Activated T-cell treated with anti-CD3 and anti-CD28 coated beads, Interleukin-2, amount 50 U/mL, for 24 hours (primary cell): ENCODE results near the gene SDR9C7.
"Not testable (repeated sequence)": the region's sequence is repeated elsewhere in the genome, so short reads cannot be mapped to it uniquely, and the experiment has no call there.

ENCODE experiments used
- DNase-seq: peaks from one replicate; pipeline ENCODE4 v3.0.0-alpha.2; 2020
- H3K27ac Mint-ChIP-seq: 2 replicates; pipeline ENCODE4 v1.8.0; 2020; ENCODE audit warnings: mild to moderate bottlenecking, mixed read lengths
- H3K27me3 Mint-ChIP-seq: 2 replicates; pipeline ENCODE4 v1.8.0; 2020; ENCODE audit warnings: mixed read lengths
- H3K36me3 Mint-ChIP-seq: 2 replicates; pipeline ENCODE4 v1.8.0; 2020; ENCODE audit warnings: low read depth, mixed read lengths
- H3K4me1 Mint-ChIP-seq: 2 replicates; pipeline ENCODE4 v1.8.0; 2020; ENCODE audit warnings: low read depth, mixed read lengths
- H3K4me3 Mint-ChIP-seq: 2 replicates; pipeline ENCODE4 v1.8.0; 2020; ENCODE audit warnings: mild to moderate bottlenecking, moderate library complexity, mixed read lengths
- H3K9me3 Mint-ChIP-seq: 2 replicates; pipeline ENCODE4 v1.8.0; 2020; ENCODE audit warnings: mixed read lengths

SDR9C7 gene

DNA sequence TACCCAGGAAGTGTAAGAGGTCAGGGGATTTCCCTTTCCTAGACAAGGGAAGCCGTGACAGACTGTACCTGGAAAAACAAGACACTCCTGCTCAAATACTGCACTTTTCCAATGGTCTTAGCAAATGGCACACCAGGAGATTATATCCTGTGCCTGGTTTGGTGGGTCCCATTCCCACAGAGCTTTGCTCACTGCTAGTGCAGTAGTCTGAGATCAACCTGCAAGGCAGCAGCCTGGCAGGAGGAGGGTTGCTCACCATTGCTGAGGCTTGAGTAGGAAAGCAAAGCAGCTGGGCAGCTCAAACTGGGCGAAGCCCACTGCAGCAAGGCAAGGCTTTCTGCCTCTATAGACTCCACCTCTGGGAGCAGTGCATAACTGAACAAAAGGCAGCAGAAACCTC lies 24.2 kb upstream of the SDR9C7 start:
- Mint-ChIP-seq H3K36me3 (no peaks in the 10 kb centered on the region), H3K4me3 (no peak overlapping the region), H3K4me1 (no peaks in the 10 kb centered on the region), H3K9me3 (no peaks in the 10 kb centered on the region), H3K27me3 (peaks cover 2% of the 10 kb centered on the region), H3K27ac (no peak overlapping the region)
- DNase-seq = no peak

DNA sequence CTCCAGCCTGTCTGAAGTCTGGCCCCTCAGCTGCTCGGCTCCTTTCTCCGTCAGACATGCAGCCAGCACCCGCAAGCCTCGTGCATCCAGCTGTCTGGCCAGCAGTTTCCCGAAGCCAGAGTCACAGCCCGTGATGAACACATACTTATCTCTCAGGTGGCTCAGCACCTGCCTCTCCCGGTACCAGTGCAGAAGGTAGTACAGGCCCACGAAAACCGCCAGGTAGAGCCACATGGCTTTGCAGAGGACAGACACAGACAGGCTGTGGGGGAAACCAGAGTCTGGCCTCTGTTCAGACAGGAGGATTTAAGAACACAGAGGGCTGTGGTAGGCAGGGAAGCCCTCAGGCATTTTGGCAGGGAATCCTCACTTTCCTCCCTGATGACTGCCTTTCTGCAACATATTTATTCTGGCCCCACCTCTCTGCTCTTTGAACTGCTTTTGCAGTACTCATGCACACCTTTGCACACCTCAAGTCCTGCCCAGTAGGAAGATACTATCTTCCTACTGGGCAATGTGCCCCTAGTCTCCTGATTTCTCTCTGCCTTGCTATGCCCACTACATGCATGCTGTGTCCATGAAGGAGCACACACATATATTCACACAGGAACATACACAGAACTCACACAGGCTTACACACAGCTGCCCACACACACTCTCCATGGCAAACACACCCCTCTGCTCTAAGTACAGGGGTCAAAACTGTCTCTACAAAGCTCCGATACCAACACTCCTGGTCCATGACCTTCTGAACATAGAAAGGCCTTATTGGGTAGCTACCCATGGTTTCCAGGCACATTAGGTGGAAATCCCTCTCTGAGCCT lies 23.2 kb upstream of the SDR9C7 start, which contains the start of gene RDH16:
Gene RDH16 (minus strand): TSS at position 380 of the 824 bp plus-strand sequence. CDS start 146 bp downstream, at position 234.
- no peak within 1 kb of the TSS for H3K4me3 Mint-ChIP-seq
- H3K36me3 Mint-ChIP-seq = no peaks in the 10 kb centered on the region
- H3K27me3 Mint-ChIP-seq = peaks cover 2% of the 10 kb centered on the region
- H3K9me3 Mint-ChIP-seq = no peaks in the 10 kb centered on the region
- DNase-seq = no peak
- no peaks in the 10 kb centered on the region for H3K4me1 Mint-ChIP-seq
- H3K27ac Mint-ChIP-seq = no peak within 1 kb of the TSS

- Mint-ChIP-seq H3K36me3 (no peaks in the 10 kb centered on the region), H3K4me3 (no peak overlapping the region), H3K9me3 (no peaks in the 10 kb centered on the region), H3K4me1 (no peaks in the 10 kb centered on the region), H3K27me3 (no peaks in the 10 kb centered on the region), H3K27ac (no peak overlapping the region)
- DNase-seq = no peak
Measured at GRCh38 chr12:56955631-56956256, 21.5 kb upstream of the SDR9C7 start.

GRCh38 chr12:56954958-56955355 lies 20.7 kb upstream of the SDR9C7 start:
- no peak for DNase-seq
- no peaks in the 10 kb centered on the region for H3K9me3 Mint-ChIP-seq
- no peak overlapping the region for H3K27ac Mint-ChIP-seq
- no peaks in the 10 kb centered on the region for H3K4me1 Mint-ChIP-seq
- H3K4me3 Mint-ChIP-seq = no peak overlapping the region
- no peaks in the 10 kb centered on the region for H3K36me3 Mint-ChIP-seq
- H3K27me3 Mint-ChIP-seq = no peaks in the 10 kb centered on the region

- H3K9me3 Mint-ChIP-seq = no peaks in the 10 kb centered on the region
- no peak overlapping the region for H3K4me3 Mint-ChIP-seq
- no peak for DNase-seq
- H3K27ac Mint-ChIP-seq = no peak overlapping the region
- H3K4me1 Mint-ChIP-seq = no peaks in the 10 kb centered on the region
- no peaks in the 10 kb centered on the region for H3K36me3 Mint-ChIP-seq
- H3K27me3 Mint-ChIP-seq = no peaks in the 10 kb centered on the region
Measured at GRCh38 chr12:56954057-56954957, 20.1 kb upstream of the SDR9C7 start.

- Mint-ChIP-seq H3K9me3 (no peaks in the 10 kb centered on the region), H3K4me3 (no peak overlapping the region), H3K27ac (no peak overlapping the region), H3K4me1 (no peaks in the 10 kb centered on the region), H3K27me3 (no peaks in the 10 kb centered on the region), H3K36me3 (no peaks in the 10 kb centered on the region)
- DNase-seq = no peak
Measured at GRCh38 chr12:56953314-56953713, 19.1 kb upstream of the SDR9C7 start.

- no peak overlapping the region for H3K27ac Mint-ChIP-seq
- no peak for DNase-seq
- H3K4me1 Mint-ChIP-seq = no peaks in the 10 kb centered on the region
- H3K4me3 Mint-ChIP-seq = no peak overlapping the region
- no peaks in the 10 kb centered on the region for H3K36me3 Mint-ChIP-seq
- no peaks in the 10 kb centered on the region for H3K27me3 Mint-ChIP-seq
- no peaks in the 10 kb centered on the region for H3K9me3 Mint-ChIP-seq
Measured at GRCh38 chr12:56951582-56952339, 17.6 kb upstream of the SDR9C7 start.

DNA sequence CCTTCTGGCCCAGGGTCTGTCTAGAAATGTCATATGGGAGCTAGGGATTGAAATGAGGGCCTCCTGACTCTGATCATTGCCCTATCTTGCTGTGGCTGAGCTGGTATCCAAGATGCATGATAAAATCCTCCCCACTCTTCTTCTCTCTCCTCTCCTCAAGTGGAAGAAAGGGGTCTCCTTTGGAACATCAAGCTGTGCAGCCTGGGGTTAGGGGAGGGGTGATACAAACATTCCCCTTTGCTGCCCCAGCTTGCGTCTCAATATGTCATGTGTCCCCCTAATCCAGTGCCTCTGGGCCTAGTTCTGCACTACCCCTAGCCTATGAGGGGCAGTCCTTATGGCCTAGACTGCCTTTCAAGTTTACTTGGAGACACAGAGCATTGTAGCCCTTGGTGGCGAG lies 14.7 kb upstream of the SDR9C7 start:
- Mint-ChIP-seq H3K27ac (no peak overlapping the region), H3K9me3 (no peaks in the 10 kb centered on the region), H3K36me3 (no peaks in the 10 kb centered on the region), H3K4me1 (no peaks in the 10 kb centered on the region), H3K4me3 (no peak overlapping the region), H3K27me3 (no peaks in the 10 kb centered on the region)
- no peak for DNase-seq

GRCh38 chr12:56948457-56948777 lies 14.2 kb upstream of the SDR9C7 start:
- DNase-seq = no peak
- H3K9me3 Mint-ChIP-seq = no peaks in the 10 kb centered on the region
- no peaks in the 10 kb centered on the region for H3K36me3 Mint-ChIP-seq
- no peaks in the 10 kb centered on the region for H3K4me1 Mint-ChIP-seq
- no peak overlapping the region for H3K27ac Mint-ChIP-seq
- H3K27me3 Mint-ChIP-seq = no peaks in the 10 kb centered on the region
- H3K4me3 Mint-ChIP-seq = no peak overlapping the region

GRCh38 chr12:56947633-56948456 lies 13.6 kb upstream of the SDR9C7 start:
- Mint-ChIP-seq H3K27me3 (no peaks in the 10 kb centered on the region), H3K4me1 (no peaks in the 10 kb centered on the region), H3K27ac (no peak overlapping the region), H3K4me3 (no peak overlapping the region), H3K9me3 (no peaks in the 10 kb centered on the region), H3K36me3 (no peaks in the 10 kb centered on the region)
- DNase-seq = no peak

- Mint-ChIP-seq H3K9me3 (no peaks in the 10 kb centered on the region), H3K27me3 (peaks cover 3% of the 10 kb centered on the region), H3K4me3 (no peak overlapping the region), H3K4me1 (no peaks in the 10 kb centered on the region), H3K36me3 (no peaks in the 10 kb centered on the region), H3K27ac (no peak overlapping the region)
- DNase-seq = no peak
Measured at GRCh38 chr12:56943878-56944277, 9.7 kb upstream of the SDR9C7 start.

GRCh38 chr12:56943374-56943773 lies 9.2 kb upstream of the SDR9C7 start:
- not testable (repeated sequence) for H3K4me1 Mint-ChIP-seq, DNase-seq, H3K27me3 Mint-ChIP-seq, H3K36me3 Mint-ChIP-seq, H3K4me3 Mint-ChIP-seq, H3K9me3 Mint-ChIP-seq, H3K27ac Mint-ChIP-seq

GRCh38 chr12:56941299-56942017 lies 7.2 kb upstream of the SDR9C7 start:
- DNase-seq = no peak
- H3K4me3 Mint-ChIP-seq = no peak overlapping the region
- H3K9me3 Mint-ChIP-seq = no peaks in the 10 kb centered on the region
- H3K27me3 Mint-ChIP-seq = peaks cover 10% of the 10 kb centered on the region
- H3K4me1 Mint-ChIP-seq = no peaks in the 10 kb centered on the region
- H3K36me3 Mint-ChIP-seq = no peaks in the 10 kb centered on the region
- no peak overlapping the region for H3K27ac Mint-ChIP-seq
